Measurements from ENCODE around the gene OBI1.

Gene OBI1

GRCh38 chr13:78586706-78587105 is 72.2 kb downstream of the OBI1 start:
- no peak for DNase-seq (ENCODE audit: low spot score)

- no peak for DNase-seq (ENCODE audit: low spot score)
Measured at GRCh38 chr13:78576261-78576660, 82.7 kb downstream of the OBI1 start.

GRCh38 chr13:78572459-78572858 is 86.5 kb downstream of the OBI1 start:
- DNase-seq (ENCODE audit: low spot score): no peak

GRCh38 chr13:78569029-78569428 is 89.9 kb downstream of the OBI1 start:
- no peak for DNase-seq (ENCODE audit: low spot score)

GRCh38 chr13:78566631-78567030 is 92.3 kb downstream of the OBI1 start:
- no peak for DNase-seq (ENCODE audit: low spot score)

Data from CD4-positive, alpha-beta T cell treated with Interleukin-6 at 100 ng/mL for 8 hours (primary cell).